Activated naive CD4-positive, alpha-beta T cell treated with anti-CD3 and anti-CD28 coated beads, Interleukin-2, amount 50 U/mL, for 24 hours (primary cell): ENCODE results near the gene RRAS.
"Not testable (repeated sequence)": the region's sequence is repeated elsewhere in the genome, so short reads cannot be mapped to it uniquely, and the experiment has no call there.

Experiments
- H3K27ac Mint-ChIP-seq: one replicate; pipeline ENCODE4 v1.8.0; 2021; ENCODE audit warnings: mild to moderate bottlenecking, mixed read lengths
- H3K27me3 Mint-ChIP-seq: one replicate; pipeline ENCODE4 v1.8.0; 2021; ENCODE audit warnings: mixed read lengths
- H3K36me3 Mint-ChIP-seq: one replicate; pipeline ENCODE4 v1.8.0; 2021; ENCODE audit warnings: mixed read lengths
- H3K4me1 Mint-ChIP-seq: one replicate; pipeline ENCODE4 v1.8.0; 2021; ENCODE audit warnings: mixed read lengths
- H3K4me3 Mint-ChIP-seq: one replicate; pipeline ENCODE4 v1.8.0; 2021; ENCODE audit warnings: mild to moderate bottlenecking, mixed read lengths
- H3K9me3 Mint-ChIP-seq: one replicate; pipeline ENCODE4 v1.8.0; 2021; ENCODE audit warnings: mixed read lengths

The RRAS gene

GRCh38 chr19:49629659-49630058 is 10.3 kb downstream of the RRAS start:
- Mint-ChIP-seq H3K9me3 (no peaks in the 10 kb centered on the region), H3K27ac (no peak overlapping the region), H3K4me1 (peaks cover 5% of the 10 kb centered on the region), H3K36me3 (no peaks in the 10 kb centered on the region), H3K27me3 (no peaks in the 10 kb centered on the region), H3K4me3 (no peak overlapping the region)

GRCh38 chr19:49626226-49626625 is 13.7 kb downstream of the RRAS start:
- Mint-ChIP-seq H3K9me3 (no peaks in the 10 kb centered on the region), H3K27ac (no peak overlapping the region), H3K27me3 (no peaks in the 10 kb centered on the region), H3K4me3 (no peak overlapping the region), H3K36me3 (no peaks in the 10 kb centered on the region), H3K4me1 (peaks cover 5% of the 10 kb centered on the region)

GRCh38 chr19:49624967-49625910 is 14.7 kb downstream of the RRAS start:
- no peak overlapping the region for H3K4me3 Mint-ChIP-seq
- H3K9me3 Mint-ChIP-seq, result no peaks in the 10 kb centered on the region
- no peak overlapping the region for H3K27ac Mint-ChIP-seq
- no peaks in the 10 kb centered on the region for H3K4me1 Mint-ChIP-seq
- no peaks in the 10 kb centered on the region for H3K27me3 Mint-ChIP-seq
- no peaks in the 10 kb centered on the region for H3K36me3 Mint-ChIP-seq

GRCh38 chr19:49617860-49618259 is 22.1 kb downstream of the RRAS start:
- not testable (repeated sequence) for H3K9me3 Mint-ChIP-seq, H3K27me3 Mint-ChIP-seq, H3K4me3 Mint-ChIP-seq, H3K27ac Mint-ChIP-seq
- peaks cover 15% of the 10 kb centered on the region for H3K36me3 Mint-ChIP-seq
- peaks cover 11% of the 10 kb centered on the region for H3K4me1 Mint-ChIP-seq

- H3K4me3 Mint-ChIP-seq, result no peak overlapping the region
- H3K9me3 Mint-ChIP-seq, result no peaks in the 10 kb centered on the region
- H3K27ac Mint-ChIP-seq, result peak overlapping the region; percentile 30
- H3K36me3 Mint-ChIP-seq, result peaks cover 15% of the 10 kb centered on the region
- no peaks in the 10 kb centered on the region for H3K27me3 Mint-ChIP-seq
- H3K4me1 Mint-ChIP-seq, result peaks cover 16% of the 10 kb centered on the region
These were observed 23.0 kb downstream of the RRAS start for GRCh38 chr19:49616945-49617344.

- peaks cover 16% of the 10 kb centered on the region for H3K4me1 Mint-ChIP-seq
- no peaks in the 10 kb centered on the region for H3K9me3 Mint-ChIP-seq
- peaks cover 15% of the 10 kb centered on the region for H3K36me3 Mint-ChIP-seq
- H3K27me3 Mint-ChIP-seq, result no peaks in the 10 kb centered on the region
- no peak overlapping the region for H3K27ac Mint-ChIP-seq
- no peak overlapping the region for H3K4me3 Mint-ChIP-seq
These were observed 23.4 kb downstream of the RRAS start for GRCh38 chr19:49616532-49616931.

- peaks cover 16% of the 10 kb centered on the region for H3K4me1 Mint-ChIP-seq
- H3K4me3 Mint-ChIP-seq, result no peak overlapping the region
- H3K36me3 Mint-ChIP-seq, result peaks cover 15% of the 10 kb centered on the region
- no peaks in the 10 kb centered on the region for H3K27me3 Mint-ChIP-seq
- H3K27ac Mint-ChIP-seq, result no peak overlapping the region
- H3K9me3 Mint-ChIP-seq, result no peaks in the 10 kb centered on the region
These were observed 24.1 kb downstream of the RRAS start for GRCh38 chr19:49615861-49616260.

- Mint-ChIP-seq H3K4me1 (peaks cover 16% of the 10 kb centered on the region), H3K36me3 (peaks cover 15% of the 10 kb centered on the region), H3K4me3 (no peak overlapping the region), H3K9me3 (no peaks in the 10 kb centered on the region), H3K27ac (no peak overlapping the region), H3K27me3 (no peaks in the 10 kb centered on the region)
These were observed 25.7 kb downstream of the RRAS start for GRCh38 chr19:49614096-49614833.

- peaks cover 16% of the 10 kb centered on the region for H3K4me1 Mint-ChIP-seq
- H3K27me3 Mint-ChIP-seq, result no peaks in the 10 kb centered on the region
- no peak overlapping the region for H3K4me3 Mint-ChIP-seq
- H3K9me3 Mint-ChIP-seq, result no peaks in the 10 kb centered on the region
- peaks cover 12% of the 10 kb centered on the region for H3K36me3 Mint-ChIP-seq
- H3K27ac Mint-ChIP-seq, result no peak overlapping the region
These were observed 26.6 kb downstream of the RRAS start for GRCh38 chr19:49613374-49613773.

GRCh38 chr19:49609499-49610092 is 30.3 kb downstream of the RRAS start:
- Mint-ChIP-seq H3K4me3 (no peak overlapping the region), H3K4me1 (peaks cover 19% of the 10 kb centered on the region), H3K27ac (no peak overlapping the region), H3K36me3 (peaks cover 4% of the 10 kb centered on the region), H3K27me3 (no peaks in the 10 kb centered on the region), H3K9me3 (no peaks in the 10 kb centered on the region)

GRCh38 chr19:49605605-49606004 is 34.3 kb downstream of the RRAS start:
- no peaks in the 10 kb centered on the region for H3K9me3 Mint-ChIP-seq
- no peak overlapping the region for H3K4me3 Mint-ChIP-seq
- peaks cover 10% of the 10 kb centered on the region for H3K36me3 Mint-ChIP-seq
- no peak overlapping the region for H3K27ac Mint-ChIP-seq
- no peaks in the 10 kb centered on the region for H3K27me3 Mint-ChIP-seq
- peaks cover 15% of the 10 kb centered on the region for H3K4me1 Mint-ChIP-seq

- no peaks in the 10 kb centered on the region for H3K9me3 Mint-ChIP-seq
- H3K27me3 Mint-ChIP-seq, result no peaks in the 10 kb centered on the region
- H3K4me1 Mint-ChIP-seq, result peaks cover 22% of the 10 kb centered on the region
- H3K4me3 Mint-ChIP-seq, result no peak overlapping the region
- no peak overlapping the region for H3K27ac Mint-ChIP-seq
- peaks cover 10% of the 10 kb centered on the region for H3K36me3 Mint-ChIP-seq
These were observed 37.1 kb downstream of the RRAS start for GRCh38 chr19:49602806-49603205.

- Mint-ChIP-seq H3K4me3 (no peak overlapping the region), H3K27ac (peak overlapping the region; percentile 30), H3K27me3 (no peaks in the 10 kb centered on the region), H3K36me3 (peaks cover 10% of the 10 kb centered on the region), H3K4me1 (peaks cover 22% of the 10 kb centered on the region), H3K9me3 (no peaks in the 10 kb centered on the region)
These were observed 38.4 kb downstream of the RRAS start for GRCh38 chr19:49601482-49602038.

- H3K9me3 Mint-ChIP-seq, result no peaks in the 10 kb centered on the region
- no peak overlapping the region for H3K4me3 Mint-ChIP-seq
- H3K36me3 Mint-ChIP-seq, result peaks cover 10% of the 10 kb centered on the region
- H3K4me1 Mint-ChIP-seq, result peaks cover 19% of the 10 kb centered on the region
- no peaks in the 10 kb centered on the region for H3K27me3 Mint-ChIP-seq
- H3K27ac Mint-ChIP-seq, result peak overlapping the region; percentile 82
These were observed 40.3 kb downstream of the RRAS start for GRCh38 chr19:49599378-49600295.

GRCh38 chr19:49597703-49597974 is 42.3 kb downstream of the RRAS start:
- Mint-ChIP-seq H3K27ac (no peak overlapping the region), H3K27me3 (no peaks in the 10 kb centered on the region), H3K36me3 (peaks cover 12% of the 10 kb centered on the region), H3K4me3 (no peak overlapping the region), H3K4me1 (peaks cover 35% of the 10 kb centered on the region), H3K9me3 (no peaks in the 10 kb centered on the region)
